ENCODE measurements around the gene ASNS.
"Not testable (repeated sequence)": the region's sequence is repeated elsewhere in the genome, so short reads cannot be mapped to it uniquely, and the experiment has no call there.

The ASNS gene, protein sequence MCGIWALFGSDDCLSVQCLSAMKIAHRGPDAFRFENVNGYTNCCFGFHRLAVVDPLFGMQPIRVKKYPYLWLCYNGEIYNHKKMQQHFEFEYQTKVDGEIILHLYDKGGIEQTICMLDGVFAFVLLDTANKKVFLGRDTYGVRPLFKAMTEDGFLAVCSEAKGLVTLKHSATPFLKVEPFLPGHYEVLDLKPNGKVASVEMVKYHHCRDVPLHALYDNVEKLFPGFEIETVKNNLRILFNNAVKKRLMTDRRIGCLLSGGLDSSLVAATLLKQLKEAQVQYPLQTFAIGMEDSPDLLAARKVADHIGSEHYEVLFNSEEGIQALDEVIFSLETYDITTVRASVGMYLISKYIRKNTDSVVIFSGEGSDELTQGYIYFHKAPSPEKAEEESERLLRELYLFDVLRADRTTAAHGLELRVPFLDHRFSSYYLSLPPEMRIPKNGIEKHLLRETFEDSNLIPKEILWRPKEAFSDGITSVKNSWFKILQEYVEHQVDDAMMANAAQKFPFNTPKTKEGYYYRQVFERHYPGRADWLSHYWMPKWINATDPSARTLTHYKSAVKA

DNA sequence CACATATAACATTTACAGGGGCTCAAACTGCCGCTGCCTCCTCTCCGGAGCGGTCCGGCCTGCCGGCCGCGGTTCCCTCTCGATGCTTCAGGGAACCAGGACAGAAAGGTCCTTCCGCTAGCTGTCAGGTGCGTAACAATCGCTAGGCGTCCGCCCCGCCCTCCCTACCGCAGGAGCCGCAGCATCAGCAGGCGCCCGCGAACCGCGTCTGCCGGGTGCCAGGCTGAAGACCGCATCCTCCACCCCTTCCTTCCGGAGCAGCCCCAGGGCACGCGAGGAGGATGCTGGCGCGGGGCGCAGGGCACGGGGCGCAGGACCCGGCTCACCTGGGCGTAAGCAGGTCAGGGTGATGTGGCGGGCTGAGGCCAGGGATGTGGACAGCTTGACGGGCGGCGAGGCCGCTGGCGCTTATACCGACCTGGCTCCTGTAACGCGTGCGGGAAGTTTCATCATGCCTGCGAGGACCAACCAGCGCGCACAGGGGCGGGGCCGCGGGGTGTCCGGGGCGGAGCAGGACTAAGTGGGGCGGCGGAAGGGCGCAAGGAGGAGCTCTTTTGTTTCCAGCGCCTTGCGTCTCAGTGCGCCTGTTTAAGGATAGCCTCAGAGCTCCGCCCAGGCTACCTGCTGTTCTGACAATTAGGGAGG, at the start of gene ASNS:
Gene ASNS (minus strand): TSS at position 384 of the 645 bp plus-strand sequence. CDS start 3,252 bp downstream, outside the sequence.
- peak; percentile 82 for DNase-seq

DNA sequence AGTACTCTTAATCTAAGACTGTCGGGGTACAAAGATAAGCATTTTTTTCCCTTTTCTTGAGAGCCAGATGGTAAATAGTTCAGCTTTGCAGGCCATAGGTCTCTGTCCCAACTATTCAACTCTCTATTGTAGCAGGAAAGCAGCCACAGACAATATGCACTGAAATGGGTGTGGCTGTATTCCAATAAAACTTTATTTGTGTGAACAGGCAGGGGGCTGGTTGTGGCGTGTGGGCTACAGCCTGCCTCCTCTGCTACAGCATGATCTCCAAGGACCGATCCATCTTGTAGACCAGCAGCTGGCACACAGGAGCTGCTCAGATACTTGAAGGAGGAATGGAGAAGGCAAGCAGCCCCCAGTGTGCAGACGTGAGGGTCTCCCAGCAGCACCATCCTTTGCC, 49.0 kb upstream of the ASNS start:
- not testable (repeated sequence) for DNase-seq

DNA sequence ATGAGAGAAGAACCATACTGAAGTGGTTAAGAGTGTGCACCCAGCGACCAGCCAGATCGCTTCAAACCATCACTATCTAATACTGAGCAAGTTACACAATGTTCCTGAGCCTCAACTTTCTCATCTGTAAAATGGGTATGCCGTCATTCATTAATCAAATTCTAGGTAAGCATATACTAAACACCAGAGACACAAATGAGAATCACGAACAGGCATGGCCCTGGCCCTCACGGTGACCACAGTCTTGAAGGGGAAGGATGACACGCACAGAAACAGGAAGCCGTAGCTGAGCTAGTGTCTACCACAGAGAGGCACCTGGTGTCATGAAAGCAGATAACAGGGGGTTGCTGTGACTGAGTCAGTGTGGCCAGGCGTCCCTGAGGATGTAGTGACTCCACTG, 43.1 kb upstream of the ASNS start:
- not testable (repeated sequence) for DNase-seq

DNA sequence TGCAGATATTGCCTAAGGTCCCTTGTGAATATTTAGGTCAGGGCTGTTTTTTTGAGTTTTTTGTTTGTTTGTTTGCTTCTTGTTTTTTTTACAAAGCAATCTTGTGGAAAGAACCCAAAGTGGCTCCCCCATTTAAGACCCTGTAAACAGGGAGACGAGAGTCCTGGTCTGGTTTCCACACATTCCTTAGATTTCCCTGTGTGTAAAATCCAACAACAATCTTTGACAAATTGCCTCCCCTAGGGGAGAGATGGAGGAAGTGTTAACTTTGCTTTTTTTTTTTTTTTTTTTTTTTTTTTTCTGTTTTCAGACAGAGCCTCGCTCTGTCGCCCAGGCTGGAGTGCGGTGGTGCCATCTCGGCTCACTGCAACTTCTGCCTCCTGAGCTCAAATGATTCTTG, 40.1 kb upstream of the ASNS start:
- not testable (repeated sequence) for DNase-seq

DNA sequence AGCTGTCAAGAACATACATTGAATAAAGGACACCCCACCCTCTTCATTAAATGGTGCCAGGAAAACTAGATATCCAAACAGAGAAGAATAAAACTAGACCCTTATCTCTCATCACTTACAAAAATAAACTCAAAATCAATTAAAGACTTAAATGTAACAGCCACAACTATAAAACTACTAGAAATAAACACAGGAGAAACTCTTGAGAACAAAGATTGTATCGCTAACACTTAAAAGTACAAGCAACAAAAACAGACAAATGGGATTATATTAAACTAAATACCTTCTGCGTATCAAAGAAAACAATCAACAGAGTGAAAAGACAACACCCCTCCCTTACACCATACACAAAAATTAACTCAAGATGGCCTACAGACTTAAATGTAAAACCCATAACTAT, 24.7 kb upstream of the ASNS start:
- not testable (repeated sequence) for DNase-seq

DNA sequence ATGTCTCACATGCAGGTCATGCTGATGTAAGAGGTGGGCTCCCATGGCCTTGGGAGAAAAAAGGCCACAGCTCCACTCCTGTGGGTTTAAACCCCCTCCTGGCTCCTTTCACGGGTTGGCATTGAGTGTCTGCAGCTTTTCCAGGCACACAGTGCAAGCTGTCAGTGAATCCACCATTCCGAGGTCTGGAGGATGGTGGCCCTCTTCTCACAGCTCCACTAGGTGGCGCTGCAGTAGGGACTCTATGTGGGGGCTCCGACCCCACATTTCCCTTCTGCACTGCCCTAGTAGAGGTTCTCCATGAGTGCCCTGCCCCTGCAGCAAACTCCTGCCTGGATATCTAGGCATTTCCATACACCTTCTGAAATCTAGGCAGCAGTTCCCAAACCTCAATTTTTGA, 19.5 kb upstream of the ASNS start:
- DNase-seq: not testable (repeated sequence)

DNA sequence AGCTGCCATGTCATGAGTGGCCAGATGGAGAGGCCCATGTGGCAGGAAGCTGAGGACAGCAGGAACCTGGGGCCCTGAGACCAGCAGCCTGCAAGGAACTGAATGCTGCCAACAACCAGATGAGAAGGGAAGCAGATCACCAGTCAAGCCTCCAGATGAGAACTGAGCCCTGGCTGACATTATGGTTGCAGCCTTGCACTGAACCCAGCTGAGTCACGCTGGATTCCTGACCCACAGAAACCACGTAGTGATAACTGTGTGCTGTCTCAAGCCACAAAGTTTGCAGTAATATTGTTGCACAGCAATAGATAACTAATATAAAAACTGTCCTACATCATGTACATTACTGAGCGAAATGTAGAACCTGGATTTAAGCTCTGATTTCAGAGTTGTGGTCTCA, 7.3 kb upstream of the ASNS start:
- not testable (repeated sequence) for DNase-seq

DNA sequence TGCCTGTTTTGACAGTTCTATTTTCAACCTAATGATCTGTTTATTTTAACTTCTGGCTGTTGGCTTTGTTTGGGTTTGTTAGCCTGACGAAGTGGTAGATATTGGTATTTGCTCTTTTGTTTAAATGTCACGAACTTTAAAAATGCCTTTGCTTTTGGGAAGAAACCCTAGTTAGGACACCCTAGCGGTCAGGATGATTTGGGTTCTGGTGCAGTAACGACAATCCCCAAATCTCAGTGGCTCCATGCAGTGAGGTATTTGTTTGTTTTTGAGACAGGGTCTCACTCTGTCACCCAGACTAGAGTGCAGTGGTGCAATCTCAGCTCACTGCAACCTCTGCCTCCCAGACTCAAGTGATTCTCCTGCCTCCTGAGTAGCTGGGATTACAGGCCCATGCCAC, 2.7 kb upstream of the ASNS start:
- not testable (repeated sequence) for DNase-seq

GRCh38 chr7:97873606-97874005, 1.4 kb upstream of the ASNS start:
- no peak for DNase-seq

DNA sequence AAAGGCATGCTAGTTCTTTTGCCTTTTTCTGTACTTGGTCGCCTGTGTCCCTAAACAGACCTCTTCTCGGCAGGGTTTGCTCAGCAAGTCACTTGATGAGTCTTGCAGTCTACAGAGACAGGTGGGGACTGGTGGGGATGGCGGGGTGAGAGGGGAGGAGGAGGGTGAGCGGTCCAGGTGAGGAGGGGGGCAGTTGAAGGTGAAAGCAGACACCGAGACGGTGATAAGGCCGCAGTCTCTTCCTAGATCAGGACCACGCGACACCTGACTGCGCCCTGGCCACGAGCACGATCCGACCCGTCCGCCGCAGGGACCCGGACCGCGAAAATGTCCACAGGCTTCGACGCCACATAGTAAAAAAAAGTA, 566 bp downstream of the ASNS start:
- DNase-seq: no peak

GRCh38 chr7:97868788-97869187, 3.4 kb downstream of the ASNS start:
- no peak for DNase-seq

DNA sequence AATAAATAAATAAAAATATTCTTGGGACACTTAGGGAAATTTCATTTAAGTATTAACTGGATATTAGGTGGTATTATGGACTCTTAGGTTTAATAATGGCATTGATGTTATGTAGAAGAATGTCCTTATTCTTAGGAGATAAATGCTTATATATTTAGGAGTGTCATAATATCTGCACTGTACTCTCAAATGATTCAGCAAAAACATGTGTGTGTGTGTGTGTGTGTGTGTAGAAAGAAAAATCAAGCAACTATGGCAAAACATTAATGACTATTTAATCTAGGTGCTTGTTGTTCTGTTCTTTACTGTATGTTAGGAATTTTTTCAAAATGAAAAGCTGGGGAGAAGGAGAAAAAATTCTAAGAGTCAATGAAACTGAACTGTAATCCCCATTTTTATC, 3.9 kb downstream of the ASNS start:
- DNase-seq: no peak

GRCh38 chr7:97865104-97865503, 7.1 kb downstream of the ASNS start:
- DNase-seq: no peak

DNA sequence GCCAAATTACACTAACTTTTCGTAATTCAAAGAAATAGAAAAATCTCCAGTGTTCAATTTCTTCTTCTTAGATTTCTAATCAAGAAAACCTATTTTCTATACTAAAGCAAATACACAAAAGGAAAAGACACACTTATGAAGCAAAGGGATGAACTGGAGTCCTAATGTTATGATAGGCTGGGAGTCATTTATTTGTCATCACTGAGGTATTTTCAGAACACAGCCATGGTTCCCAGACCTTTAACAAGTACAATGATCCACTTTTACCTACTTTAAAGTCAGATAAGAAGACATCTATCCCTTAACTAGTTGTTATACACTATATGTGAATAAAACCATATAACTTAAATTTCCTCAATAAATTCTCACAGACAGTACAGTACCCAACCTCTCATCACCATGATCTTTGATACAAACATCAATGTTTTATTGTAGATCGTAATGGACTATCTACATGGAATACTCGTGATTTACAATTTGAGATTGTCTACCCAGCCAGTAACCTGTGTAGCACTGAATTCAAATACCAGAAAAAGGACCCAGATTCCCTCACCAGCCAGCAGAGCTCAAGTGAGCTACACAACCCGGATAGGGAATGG, 12.5 kb downstream of the ASNS start:
- DNase-seq: no peak

GRCh38 chr7:97858221-97858620, 14.0 kb downstream of the ASNS start:
- no peak for DNase-seq

DNA sequence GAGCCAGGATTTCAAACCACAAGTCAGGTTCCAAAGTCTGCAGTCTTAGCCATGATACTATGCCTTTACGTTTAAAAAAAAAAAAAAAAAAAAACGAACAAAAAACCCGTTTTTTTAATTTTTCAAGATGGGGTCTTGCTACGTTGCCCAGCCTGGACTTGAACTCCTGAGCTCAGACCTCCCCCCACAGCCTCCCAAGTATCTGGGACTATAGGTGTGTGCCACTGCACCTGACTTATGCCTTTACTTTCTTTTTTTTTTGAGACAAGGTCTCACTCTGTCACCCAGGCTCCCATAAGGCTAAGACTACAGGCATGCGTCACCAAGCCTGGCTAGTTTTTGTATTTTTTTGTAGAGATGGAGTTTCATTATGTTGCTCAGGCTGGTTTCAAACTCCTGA, 14.7 kb downstream of the ASNS start:
- DNase-seq: no peak

GRCh38 chr7:97851683-97852082, 20.5 kb downstream of the ASNS start:
- no peak for DNase-seq

DNA sequence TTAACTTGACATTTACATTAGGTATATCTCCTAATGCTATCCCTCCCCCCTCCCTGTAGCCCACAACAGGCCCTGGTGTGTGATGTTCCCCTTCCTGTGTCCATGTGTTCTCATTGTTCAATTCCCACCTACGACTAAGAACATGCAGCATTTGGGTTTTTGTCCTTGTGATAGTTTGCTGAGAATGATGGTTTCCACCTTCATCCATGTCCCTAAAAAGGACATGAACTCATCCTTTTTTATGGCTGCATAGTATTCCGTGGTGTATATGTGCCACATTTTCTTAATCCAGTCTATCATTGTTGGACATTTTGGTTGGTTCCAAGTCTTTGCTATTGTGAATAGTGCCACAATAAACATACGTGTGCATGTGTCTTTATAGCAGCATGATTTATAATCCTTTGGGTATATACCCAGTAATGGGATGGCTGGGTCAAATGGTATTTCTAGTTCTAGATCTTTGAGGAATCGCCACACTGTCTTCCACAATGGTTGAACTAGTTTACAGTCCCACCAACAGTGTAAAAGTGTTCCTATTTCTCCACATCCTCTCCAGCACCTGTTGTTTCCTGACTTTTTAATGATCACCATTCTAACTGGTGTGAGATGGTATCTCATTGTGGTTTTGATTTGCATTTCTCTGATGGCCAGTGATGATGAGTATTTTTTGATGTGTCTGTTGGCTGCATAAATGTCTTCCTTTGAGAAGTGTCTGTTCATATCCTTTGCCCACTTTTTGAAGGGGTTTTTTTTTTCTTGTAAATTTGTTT, 21.8 kb downstream of the ASNS start:
- not testable (repeated sequence) for DNase-seq

DNA sequence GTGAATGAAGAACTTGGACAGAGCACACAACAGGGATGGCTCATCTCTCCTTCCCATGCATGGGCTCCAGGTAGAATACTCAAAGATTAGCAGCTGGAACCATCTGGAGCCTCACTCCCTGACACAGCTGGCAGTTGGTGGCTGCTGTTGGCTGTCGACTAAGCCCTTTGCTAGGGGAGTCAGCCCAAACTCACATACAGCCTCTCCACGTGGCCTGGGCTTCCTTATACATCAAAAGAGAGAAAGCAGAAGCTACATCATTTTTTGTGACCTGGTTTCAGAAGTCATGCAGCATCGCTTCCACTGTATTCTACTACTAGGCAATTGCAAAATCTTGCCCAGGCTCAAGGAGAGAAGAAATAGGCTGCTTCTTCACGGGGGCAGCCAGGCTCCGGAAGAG, 24.4 kb downstream of the ASNS start:
- DNase-seq: no peak

- DNase-seq: no peak
These were observed 25.3 kb downstream of the ASNS start for GRCh38 chr7:97846945-97847344.

GRCh38 chr7:97845622-97846203, 26.5 kb downstream of the ASNS start:
- peak; percentile 24 for DNase-seq

- DNase-seq: no peak
These were observed 28.2 kb downstream of the ASNS start for GRCh38 chr7:97844036-97844435.

Data from CD4-positive, alpha-beta T cell treated with Interleukin-17A for 1 hour (primary cell).